ENCODE measurements around the gene MCHR1. TPM values are rescaled to one million over a fixed set of nuclear protein-coding genes. Genes with fewer than 3 reads are reported as not detected.

MCHR1 gene
- total and polyA plus RNA-seq, 2 of the 13 experiments (the other 11 are each of a cell fraction or from before 2014, with no cell fraction given) = 0.40 to 0.83 TPM

DNA sequence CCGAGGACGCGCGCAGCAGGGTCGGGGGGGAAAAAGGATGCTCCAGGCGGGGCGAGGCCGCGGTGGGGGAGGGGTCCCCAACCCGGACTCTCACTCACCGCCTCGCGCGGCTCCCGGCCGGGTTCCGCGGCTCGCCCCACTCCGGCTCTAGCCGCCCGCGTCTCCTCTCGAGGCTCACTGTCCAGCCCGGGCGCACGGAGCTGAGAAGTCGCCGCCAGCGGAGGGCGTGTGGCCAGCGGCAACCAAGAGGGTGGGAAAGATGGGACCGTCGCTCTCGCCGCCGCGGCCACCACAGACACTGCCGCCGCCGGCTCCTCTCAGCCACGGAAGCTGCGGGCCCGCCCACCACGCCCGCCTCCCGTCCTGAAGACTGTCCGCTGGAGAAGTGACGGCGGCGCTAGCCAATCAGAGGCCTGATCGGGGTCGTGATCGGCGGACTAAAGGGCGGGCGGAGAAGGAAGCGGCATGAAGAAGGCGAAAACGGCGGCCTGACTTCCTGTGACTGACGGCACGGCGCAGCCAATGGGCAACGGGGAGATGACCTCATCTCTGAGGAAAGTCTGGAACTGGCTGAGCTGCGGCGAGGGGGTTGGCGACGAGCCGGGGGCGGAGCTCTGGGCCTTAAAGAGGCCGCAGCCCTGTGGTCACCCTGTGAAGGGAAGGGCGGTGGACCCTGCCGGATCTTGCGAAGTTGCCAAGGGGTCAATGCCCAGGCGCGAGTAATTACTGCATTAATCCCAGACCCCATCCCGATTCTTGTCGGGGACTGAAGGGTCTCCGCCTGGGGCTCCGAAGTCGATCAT, 42.7 kb upstream of the MCHR1 start, which contains the start of gene MRTFA (continued):
- TF ChIP-seq, protein P1, sequence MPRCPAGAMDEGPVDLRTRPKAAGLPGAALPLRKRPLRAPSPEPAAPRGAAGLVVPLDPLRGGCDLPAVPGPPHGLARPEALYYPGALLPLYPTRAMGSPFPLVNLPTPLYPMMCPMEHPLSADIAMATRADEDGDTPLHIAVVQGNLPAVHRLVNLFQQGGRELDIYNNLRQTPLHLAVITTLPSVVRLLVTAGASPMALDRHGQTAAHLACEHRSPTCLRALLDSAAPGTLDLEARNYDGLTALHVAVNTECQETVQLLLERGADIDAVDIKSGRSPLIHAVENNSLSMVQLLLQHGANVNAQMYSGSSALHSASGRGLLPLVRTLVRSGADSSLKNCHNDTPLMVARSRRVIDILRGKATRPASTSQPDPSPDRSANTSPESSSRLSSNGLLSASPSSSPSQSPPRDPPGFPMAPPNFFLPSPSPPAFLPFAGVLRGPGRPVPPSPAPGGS (CRISPR knock-in tag; IDR thresholded peaks at IDR 0.05) = peak; percentile 68; the same call in 1 of the 2 replicates
- TF ChIP-seq E2F5 (CRISPR knock-in tag; conservative IDR thresholded peaks at IDR 0.05) = peak; percentile 13; the same call in 1 of the 2 replicates
- TF ChIP-seq ZNF251 (CRISPR knock-in tag; IDR thresholded peaks at IDR 0.05) = no peak
- peak; percentile 66 for TF ChIP-seq KAT8 (CRISPR knock-in tag; IDR thresholded peaks at IDR 0.05)
- peak; percentile 72; the same call in 1 of the 2 replicates for TF ChIP-seq ZNF558 (CRISPR knock-in tag; IDR thresholded peaks at IDR 0.05; ENCODE audit: borderline replicate concordance)
- 0 out of 2 replicates have a peak, but pooled peaks have one; percentile 42 for TF ChIP-seq KDM5A (IDR thresholded peaks at IDR 0.05; ENCODE audit: borderline replicate concordance, low read length)
- peak; percentile 64; the same call in 1 of the 2 replicates for TF ChIP-seq JUN (CRISPR knock-in tag; IDR thresholded peaks at IDR 0.05)
- TF ChIP-seq KLF6 (CRISPR knock-in tag; IDR thresholded peaks at IDR 0.05) = peak; percentile 71
- TF ChIP-seq DNMT1 (CRISPR knock-in tag; IDR thresholded peaks at IDR 0.05) = no peak
- no peak for TF ChIP-seq ZNF766 (CRISPR knock-in tag; IDR thresholded peaks at IDR 0.05; ENCODE audit: borderline replicate concordance)
- peak; percentile 72 for TF ChIP-seq TBX2 (CRISPR knock-in tag; IDR thresholded peaks at IDR 0.05; ENCODE audit: borderline replicate concordance)
- no peak for TF ChIP-seq PRMT3 (CRISPR knock-in tag; IDR thresholded peaks at IDR 0.05; ENCODE audit: borderline replicate concordance, low read depth)
- TF ChIP-seq ZNF260 (CRISPR knock-in tag; IDR thresholded peaks at IDR 0.05; ENCODE audit: borderline replicate concordance, low read depth) = no peak
- no peak for TF ChIP-seq ZNF652 (CRISPR knock-in tag; IDR thresholded peaks at IDR 0.05; ENCODE audit: borderline replicate concordance, low read depth)
- TF ChIP-seq, protein P2, sequence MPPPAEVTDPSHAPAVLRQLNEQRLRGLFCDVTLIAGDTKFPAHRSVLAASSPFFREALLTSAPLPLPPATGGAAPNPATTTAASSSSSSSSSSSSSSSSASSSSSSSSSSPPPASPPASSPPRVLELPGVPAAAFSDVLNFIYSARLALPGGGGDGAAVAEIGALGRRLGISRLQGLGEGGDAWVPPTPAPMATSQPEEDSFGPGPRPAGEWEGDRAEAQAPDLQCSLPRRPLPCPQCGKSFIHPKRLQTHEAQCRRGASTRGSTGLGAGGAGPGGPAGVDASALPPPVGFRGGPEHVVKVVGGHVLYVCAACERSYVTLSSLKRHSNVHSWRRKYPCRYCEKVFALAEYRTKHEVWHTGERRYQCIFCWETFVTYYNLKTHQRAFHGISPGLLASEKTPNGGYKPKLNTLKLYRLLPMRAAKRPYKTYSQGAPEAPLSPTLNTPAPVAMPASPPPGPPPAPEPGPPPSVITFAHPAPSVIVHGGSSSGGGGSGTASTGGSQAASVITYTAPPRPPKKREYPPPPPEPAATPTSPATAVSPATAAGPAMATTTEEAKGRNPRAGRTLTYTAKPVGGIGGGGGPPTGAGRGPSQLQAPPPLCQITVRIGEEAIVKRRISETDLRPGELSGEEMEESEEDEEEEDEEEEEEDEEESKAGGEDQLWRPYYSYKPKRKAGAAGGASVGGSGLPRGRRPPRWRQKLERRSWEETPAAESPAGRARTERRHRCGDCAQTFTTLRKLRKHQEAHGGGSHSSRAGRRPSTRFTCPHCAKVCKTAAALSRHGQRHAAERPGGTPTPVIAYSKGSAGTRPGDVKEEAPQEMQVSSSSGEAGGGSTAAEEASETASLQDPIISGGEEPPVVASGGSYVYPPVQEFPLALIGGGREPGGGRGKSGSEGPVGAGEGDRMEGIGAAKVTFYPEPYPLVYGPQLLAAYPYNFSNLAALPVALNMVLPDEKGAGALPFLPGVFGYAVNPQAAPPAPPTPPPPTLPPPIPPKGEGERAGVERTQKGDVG (CRISPR knock-in tag; IDR thresholded peaks at IDR 0.05; ENCODE audit: borderline replicate concordance) = no peak; the same call in 1 of the 2 replicates
- TF ChIP-seq, protein P3, sequence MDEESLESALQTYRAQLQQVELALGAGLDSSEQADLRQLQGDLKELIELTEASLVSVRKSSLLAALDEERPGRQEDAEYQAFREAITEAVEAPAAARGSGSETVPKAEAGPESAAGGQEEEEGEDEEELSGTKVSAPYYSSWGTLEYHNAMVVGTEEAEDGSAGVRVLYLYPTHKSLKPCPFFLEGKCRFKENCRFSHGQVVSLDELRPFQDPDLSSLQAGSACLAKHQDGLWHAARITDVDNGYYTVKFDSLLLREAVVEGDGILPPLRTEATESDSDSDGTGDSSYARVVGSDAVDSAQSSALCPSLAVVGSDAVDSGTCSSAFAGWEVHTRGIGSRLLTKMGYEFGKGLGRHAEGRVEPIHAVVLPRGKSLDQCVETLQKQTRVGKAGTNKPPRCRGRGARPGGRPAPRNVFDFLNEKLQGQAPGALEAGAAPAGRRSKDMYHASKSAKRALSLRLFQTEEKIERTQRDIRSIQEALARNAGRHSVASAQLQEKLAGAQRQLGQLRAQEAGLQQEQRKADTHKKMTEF (CRISPR knock-in tag; IDR thresholded peaks at IDR 0.05) = peak; percentile 71
- TF ChIP-seq CHD4 (IDR thresholded peaks at IDR 0.05; ENCODE audit: borderline replicate concordance, low read length) = no peak
- TF ChIP-seq SP1 (IDR thresholded peaks at IDR 0.05) = 0 out of 2 replicates have a peak, but pooled peaks have one; percentile 15
- peak; percentile 86 for TF ChIP-seq SP1 (CRISPR knock-in tag; IDR thresholded peaks at IDR 0.05)
- no peak; the same call in 1 of the 2 replicates for TF ChIP-seq HCFC1 (IDR thresholded peaks at IDR 0.05; ENCODE audit: low read depth, low read length)
- TF ChIP-seq ATF3 (CRISPR knock-in tag; IDR thresholded peaks at IDR 0.05) = 0 out of 2 replicates have a peak, but pooled peaks have one; percentile 62
- no peak; the same call in 1 of the 2 replicates for TF ChIP-seq ZBTB38 (CRISPR knock-in tag; IDR thresholded peaks at IDR 0.05)
- TF ChIP-seq NFATC3 (CRISPR knock-in tag; IDR thresholded peaks at IDR 0.05) = no peak

All from HepG2 (cell line).